Activated CD4-positive, alpha-beta T cell treated with anti-CD3 and anti-CD28 coated beads, Interleukin-2, amount 50 U/mL, for 24 hours (primary cell): ENCODE data around the gene MINK1.
A peak's percentile ranks its signal among the peaks of the same experiment; 100 is the strongest.

Source experiments
- DNase-seq, 2 donors: peaks; one replicate each; pipeline ENCODE4 v3.0.0-alpha.2; 2020; ENCODE audit warnings: low read depth in 1 of 2, low spot score in 1 of 2

MINK1 gene

DNA sequence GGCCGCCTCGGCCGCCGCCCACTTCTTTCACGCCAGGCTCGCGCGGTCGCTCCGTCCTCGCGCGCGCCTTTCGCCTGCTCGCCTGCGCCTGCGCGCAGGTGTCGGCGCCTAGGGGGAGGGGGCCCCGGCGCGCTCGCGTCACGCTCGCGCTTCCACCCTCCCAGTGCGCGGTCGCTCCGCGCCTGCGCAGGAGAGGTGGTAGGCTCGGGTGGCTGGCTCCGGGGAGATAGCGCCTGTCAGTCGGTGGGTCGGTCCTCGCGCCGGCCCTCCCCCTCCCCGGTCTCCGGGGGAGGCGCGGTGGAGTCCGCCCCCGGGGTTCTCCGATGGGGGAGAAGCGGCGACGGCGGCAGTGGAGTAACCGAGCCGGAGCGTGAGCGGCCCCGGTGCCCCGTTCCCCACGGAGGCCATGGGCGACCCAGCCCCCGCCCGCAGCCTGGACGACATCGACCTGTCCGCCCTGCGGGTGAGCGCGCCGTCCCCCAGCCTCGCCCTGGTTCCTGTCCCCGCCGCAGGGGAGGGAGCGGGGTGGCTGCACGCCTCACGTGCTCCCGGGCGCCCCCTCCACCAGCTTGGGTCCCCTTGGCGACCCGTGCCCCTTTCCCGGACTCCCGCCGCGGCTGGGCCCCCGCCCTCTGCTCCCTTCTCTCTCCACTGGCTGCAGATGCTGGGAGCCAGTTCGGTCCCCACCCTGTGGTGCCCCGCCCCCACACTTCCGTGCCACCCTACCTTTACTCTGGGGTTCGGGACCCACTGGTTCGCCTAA is at the start of gene MINK1:
TSS of gene MINK1 (plus strand) at position 163 of the 763 bp plus-strand sequence. CDS start at position 407, 244 bp downstream.
- DNase-seq, result peak; percentile 76 to 81

DNA sequence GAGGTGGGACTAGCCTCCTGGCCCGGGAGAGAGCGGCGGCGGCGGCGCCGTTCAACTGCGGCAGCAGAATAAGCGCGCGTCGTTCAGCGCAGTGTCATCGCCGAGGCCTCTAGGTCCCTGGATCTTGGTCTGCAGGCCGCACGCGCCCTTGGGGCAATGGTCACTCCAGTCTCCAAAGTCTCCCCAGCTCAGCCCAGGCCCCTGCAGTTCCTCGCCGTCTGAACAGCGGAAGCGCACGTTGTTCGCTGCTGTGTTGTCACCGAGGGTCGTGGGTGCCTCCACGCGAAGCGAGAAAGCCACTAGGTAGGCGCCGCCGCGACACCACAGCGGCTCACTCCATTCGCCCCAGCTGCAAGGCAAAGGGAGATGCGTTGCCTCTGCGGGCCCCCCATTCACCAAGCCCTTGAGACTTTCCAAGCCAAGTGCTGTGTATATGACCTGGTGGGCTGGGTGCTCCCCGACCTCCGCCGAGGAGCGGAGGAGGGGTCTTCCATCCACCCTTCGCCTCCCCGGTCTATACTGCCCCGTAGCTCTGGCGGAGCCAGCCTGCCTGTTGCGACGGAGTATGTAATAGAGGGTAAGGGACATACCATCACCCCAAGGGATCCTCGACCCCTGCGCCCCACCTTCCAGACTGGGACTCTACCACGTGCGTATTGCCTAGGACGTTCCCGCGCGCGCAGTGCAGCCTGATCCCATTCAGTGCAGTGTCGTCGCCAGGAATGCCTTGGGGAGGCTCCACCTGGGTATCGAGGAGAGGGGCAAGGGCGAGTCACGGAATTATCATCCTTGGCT is 47.6 kb upstream of the MINK1 start:
- DNase-seq, result no peak

DNA sequence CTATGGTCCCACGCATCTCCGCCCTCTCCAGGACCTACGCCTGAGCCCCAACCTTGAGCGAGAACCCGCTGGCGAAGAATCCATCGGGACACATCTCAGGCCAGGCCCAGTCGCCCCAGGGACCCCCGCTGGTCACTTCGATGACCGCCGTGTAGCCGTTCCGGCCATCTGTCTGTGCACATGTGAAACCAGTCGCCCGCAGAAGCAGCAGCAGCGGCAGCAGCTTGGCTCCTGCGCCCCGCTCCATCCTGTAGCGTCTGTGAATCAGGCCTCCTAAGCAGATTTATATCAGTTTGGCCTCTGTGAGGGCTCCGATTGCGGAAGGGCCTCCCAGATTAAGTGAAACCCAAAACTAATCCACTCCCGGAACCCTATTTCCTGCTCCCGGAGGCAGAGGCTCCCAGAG is 47.0 kb upstream of the MINK1 start, which contains the start of gene VMO1:
TSS of gene VMO1 (minus strand) at position 259 of the 406 bp plus-strand sequence. CDS start at position 247, 12 bp downstream.
- no peak for DNase-seq

DNA sequence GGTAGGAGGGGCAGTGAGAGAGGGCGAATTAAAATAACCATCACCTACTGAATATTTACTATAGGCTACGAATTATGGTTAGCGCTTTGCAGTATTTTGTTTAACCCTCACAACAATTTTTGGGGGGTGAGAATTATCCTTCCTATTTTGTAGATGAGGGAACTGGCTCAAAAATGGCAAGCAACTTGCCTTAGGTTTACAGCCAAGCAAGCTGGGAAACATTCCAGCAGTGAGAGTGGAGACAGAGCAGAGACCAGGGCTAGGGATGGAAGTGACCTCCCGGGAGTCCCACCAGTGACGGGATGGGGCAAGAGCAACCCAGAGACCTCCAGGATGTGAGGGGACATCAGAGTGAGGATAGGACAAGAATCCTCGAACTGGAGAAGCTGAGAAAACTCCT is 46.6 kb upstream of the MINK1 start:
- no peak for DNase-seq

DNA sequence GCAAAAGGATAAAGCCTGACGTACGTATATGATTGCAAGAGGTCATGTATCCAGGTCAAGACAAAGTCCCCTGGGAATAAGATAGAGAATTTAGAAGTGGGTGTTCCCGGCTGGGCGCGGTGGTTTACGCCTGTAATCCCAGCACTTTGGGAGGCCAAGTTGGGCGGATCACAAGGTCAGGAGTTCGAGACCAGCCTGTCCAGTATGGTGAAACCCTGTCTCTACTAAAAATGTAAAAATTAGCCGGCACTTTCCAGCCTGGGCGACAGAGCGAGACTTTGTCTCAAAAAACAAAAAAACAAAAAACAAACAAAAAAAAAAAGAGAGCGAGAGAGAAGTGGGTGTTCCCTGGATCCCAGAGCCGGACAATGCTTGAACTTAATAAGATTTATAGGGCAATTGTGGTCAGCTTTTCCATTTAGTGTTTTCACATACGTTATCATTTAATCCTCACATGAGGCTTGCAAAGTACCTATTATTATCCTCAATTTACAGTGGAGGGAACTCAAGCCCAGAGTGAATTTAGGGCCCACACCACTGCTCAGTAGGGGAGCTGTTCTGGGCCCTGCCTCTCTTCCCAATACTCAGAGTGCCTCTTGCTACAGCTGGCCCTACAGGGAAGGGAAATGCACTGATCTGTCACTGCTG is 44.9 kb upstream of the MINK1 start:
- DNase-seq, result no peak

DNA sequence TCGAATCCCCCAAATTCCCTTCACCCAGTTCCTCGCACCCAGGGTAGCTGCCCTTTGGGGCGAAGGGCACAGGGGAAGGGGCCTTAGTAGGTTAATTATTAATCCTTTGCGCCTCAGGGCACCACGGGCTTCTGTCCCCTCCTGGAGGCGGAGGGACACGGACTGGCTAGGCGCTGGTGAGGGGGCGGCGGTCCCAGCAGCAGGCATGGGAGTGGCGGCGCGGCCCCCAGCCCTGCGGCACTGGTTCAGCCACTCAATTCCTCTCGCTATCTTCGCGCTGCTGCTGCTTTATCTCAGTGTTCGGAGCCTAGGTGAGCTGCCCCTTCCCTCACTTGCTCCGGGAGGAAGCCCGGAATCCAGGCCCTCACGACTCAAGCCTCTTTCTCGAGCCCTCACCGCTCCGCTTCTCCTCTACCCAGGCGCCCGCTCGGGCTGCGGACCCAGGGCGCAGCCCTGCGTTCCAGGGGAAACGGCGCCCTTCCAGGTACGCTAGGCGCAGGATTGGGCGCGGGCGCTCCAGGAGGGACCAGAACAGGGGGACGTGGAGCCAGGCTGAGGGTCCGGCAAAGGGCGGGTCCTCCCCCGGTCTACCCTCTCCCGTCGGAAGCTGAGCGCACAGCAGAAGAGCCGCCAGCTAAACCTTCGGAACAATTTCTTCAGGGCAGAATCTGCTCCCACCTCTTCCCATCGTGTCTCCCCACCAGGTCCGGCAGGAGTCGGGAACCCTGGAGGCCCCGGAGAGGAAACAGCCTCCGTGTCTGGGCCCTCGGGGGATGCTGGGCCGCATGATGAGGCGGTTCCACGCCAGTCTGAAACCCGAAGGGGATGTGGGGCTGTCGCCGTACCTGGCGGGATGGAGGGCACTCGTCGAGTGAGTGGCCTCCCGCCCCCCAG is 44.1 kb upstream of the MINK1 start, which contains the start of gene GLTPD2:
TSS of gene GLTPD2 (plus strand) at position 158 of the 894 bp plus-strand sequence. CDS start at position 206, 48 bp downstream.
- no peak for DNase-seq

DNA sequence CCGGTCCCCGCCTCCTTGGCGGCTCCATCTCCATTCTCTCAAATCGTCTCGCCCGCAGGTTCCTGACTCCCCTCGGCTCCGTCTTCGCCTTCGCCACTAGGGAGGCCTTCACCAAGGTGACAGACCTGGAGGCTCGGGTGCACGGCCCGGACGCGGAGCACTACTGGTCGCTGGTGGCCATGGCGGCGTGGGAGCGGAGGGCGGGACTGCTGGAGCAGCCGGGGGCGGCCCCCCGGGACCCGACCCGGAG is 43.5 kb upstream of the MINK1 start:
- DNase-seq, result no peak

DNA sequence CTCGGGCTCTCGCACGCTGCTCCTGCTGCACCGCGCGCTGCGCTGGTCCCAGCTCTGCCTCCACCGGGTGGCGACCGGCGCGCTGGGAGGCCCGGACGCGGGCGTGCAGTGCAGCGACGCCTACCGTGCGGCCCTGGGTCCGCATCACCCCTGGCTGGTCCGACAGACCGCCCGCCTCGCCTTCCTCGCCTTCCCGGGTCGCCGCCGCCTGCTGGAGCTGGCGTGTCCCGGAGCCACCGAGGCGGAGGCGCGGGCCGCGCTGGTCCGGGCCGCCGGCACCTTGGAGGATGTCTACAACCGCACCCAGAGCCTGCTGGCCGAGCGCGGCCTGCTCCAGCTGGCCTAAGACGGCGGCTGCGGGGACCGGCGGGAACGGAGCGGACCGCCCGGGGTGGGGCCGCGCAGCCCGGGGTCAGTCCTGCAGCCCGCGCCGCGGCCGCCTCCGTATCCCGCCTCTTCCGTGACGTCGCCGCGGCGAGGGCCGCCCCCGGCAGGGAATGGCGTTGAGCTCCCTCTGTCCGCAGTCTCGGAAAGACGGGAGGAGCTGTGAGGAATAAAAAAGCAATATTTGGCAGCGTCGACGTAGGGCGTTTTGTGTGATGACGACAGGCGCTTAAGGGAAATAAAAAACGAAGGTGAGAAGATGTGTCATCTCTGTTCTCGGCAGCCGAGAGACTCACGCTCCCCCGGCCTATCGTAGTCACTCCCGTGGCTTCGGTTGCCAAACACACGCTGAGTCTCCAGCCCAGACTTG is 43.0 kb upstream of the MINK1 start:
- peak; percentile 59 to 72 for DNase-seq

DNA sequence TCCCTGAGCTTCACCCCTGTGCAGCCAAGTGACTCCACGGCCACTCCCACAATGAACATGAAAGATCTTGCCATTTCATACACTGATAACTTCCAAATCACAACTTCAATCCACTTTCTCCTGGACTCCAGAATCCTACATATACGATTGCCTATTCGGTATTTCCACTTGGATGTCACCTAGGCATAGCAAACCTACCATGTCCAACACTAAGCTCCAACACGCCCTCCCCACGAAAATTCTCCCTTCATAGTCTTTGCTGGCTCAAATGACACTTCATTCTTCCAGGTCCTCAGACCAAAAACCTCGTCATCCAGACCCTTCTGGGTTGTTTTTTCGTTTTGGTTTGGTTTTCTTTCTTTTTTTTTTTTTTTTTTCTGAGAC is 42.4 kb upstream of the MINK1 start:
- DNase-seq, result no peak

DNA sequence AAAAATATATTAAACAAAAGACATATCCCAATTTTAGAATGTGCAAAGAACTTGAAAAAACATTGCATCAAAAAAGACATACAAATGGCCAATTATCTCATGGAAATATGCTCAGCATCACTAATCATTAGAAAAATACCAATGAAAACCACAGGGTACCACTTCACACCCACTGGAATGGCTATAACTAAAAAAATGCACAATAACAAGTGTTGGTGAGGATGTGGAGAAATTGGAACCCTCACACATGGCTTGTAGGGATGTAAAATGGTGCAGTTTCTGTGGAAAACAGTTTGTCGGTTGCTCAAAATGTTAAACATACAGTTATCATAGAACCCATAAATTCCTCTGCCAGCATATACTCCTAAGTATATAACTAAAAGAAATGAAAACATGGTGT is 38.0 kb upstream of the MINK1 start:
- DNase-seq, result no peak

DNA sequence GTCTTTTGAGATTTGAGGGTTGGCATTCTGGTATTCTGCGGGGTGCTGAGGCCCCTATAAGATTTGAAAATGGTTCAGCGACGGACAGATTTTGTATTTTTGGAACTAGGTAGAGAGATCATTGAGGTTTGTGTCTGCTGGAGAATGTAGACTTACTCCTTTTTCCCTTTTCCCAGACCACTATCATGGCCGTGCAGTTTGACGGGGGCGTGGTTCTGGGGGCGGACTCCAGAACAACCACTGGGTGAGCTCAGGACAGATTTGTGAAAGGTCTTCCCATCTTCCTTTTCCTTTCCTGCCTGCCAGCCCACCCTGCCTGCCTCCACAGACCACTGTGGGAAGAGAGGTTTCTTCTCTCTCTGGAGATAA is 36.6 kb upstream of the MINK1 start:
- DNase-seq, result no peak

DNA sequence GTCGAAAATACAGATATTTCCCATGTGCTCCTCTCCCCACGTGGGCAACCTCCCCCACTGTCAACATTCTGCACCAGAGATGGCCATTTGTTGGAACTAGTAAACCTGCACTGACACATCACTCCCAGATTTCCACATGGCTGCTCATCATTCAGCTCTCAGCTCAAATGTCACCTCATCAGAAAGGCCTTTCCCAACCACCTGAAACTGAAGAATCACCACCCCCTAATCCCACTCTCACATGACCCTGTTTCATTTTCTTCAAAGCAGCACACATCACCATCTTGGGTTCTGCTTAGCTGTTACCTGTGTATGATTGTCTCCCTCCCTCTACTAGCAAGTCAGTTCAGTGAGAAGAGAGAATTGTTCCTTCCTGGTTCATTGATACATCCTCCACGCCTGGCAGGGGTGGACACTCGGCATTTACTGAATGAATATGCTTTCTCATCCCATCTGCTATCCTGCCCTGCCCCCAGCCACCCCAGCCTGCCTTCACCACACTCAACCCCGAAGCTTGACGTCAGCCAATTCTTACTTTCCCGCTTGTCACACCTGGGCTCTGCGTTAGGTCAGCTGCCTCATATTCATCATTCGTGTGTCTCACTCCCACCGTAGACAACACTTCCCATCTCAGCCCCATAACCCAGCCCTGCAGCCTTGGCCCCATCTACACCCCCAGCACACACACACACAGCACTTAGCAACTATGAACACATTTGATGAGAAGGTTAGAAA is 32.5 kb upstream of the MINK1 start:
- DNase-seq, result no peak

DNA sequence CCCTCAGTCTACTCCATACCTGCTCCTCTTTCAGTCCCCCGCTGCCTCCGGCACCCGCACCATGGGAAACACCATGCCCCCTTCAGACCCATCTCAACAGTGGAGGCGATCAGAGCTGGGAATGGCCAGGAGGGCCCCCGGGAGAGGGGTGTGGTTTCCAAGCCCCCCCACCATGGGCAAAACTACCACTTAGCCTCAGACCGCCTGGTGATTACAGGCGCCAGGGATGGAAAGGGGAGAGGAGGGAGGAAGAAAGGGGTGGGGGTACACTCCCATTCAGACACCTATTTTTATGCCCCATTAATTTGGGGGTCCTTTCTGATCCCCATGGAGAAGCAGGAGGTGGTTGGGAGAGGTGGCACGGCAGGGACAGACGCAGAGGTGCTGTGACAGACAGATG is 30.9 kb upstream of the MINK1 start, which contains the start of gene C17orf114:
TSS of gene C17orf114 (minus strand) at position 101 of the 400 bp plus-strand sequence.
- DNase-seq, result no peak

DNA sequence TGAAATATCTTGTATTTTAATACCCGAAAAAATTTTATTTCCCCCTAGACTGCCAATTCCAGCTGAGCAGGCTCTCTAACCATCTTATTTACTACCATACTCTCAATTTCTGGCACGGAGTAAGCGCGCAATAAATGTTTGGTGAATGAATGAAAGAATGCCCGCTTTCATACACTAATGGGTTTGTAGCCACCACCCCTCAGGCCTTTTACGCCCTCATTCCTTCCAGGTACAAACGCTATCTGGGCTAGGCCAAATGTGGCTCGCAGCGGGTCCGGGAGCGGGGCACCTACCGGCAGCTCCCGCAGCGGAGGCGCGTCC is 26.7 kb upstream of the MINK1 start:
- no peak for DNase-seq

DNA sequence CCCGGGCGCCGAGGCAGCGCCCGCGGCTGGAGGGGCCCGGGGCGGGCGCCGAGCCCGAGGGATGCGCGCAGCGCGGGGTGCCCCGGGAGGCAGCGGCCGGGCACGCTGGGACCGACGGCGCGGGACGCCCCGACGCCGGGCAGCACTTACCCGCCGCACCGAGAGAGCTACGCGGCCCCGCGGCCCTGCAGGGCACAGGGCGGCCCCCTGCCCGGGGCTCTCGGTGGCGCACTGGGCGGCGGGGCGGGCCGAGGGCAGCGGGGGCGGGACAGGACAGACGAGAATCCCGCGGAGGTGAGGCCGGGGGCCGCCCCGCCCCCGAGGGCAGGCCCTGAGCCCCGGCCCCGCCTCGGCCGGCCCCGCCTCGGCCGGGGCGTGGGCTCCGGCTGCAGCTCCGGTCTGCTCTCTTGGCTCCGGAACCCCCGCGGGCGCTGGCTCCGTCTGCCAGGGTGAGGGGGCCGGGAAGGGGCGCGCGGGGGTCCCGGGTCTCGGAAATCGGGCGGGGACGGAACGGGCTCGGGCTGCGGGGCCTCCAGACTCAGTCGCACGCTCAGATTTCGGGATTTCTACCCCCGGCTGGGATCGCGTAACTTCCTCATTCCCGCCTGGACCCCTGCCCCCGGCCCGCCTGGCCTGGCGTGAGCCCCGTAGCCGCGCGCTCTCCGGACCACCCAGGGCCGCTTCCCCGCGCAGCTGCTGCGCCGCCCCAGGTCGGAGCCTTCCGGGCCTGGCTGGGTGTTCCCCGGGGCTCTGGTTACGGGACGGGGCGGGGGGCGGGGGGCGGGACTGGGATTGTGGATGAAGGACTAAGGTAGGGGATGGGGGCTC is 26.1 kb upstream of the MINK1 start, which contains the start of gene PLD2:
TSS of gene PLD2 (plus strand) at position 376 of the 828 bp plus-strand sequence. CDS start 621 bp downstream, outside the sequence.
- peak; percentile 55 to 79 for DNase-seq

DNA sequence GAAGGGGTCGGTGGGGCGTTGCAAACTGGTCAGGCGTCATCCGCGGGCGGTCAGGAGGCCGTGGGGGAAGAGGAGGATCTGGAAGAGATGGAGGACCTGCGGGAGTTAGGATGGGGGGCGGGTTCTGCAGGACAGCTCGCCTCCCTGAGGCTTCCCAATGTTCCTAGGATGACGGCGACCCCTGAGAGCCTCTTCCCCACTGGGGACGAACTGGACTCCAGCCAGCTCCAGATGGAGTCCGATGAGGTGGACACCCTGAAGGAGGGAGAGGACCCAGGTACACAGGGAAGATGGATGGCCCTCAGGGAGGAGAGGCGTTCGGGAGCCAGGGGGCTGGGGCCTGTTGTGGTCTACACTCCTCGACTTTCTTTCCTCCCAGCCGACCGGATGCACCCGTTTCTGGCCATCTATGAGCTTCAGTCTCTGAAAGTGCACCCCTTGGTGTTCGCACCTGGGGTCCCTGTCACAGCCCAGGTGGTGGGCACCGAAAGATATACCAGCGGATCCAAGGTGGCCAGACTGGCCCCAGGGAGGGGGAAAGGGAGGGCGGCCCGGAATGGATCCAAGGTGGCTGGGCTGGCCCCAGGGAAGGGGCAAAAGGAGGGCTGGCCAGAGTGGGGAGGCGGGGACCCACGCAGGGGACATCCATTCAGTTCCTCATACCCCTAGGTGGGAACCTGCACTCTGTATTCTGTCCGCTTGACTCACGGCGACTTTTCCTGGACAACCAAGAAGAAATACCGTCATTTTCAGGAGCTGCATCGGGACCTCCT is 25.3 kb upstream of the MINK1 start:
- no peak for DNase-seq

DNA sequence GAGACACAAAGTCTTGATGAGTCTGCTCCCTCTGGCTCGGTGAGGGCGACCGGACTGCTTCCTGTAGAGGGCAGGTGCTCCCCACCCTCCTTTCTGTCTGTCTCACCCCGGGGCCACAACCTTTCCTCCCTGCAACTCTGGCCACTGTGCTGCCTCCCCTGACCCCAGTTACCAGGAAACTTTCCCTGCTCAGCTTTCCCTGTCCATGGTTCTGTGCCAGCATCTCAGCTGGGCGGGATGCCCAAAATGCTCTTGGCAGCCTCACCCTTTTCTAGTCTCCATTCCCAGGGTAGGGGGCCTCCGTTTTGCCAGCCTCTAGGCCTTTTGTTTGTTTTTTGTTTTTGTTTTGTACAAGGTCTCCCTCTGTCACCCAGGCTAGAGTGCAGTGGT is 24.8 kb upstream of the MINK1 start:
- no peak for DNase-seq

DNA sequence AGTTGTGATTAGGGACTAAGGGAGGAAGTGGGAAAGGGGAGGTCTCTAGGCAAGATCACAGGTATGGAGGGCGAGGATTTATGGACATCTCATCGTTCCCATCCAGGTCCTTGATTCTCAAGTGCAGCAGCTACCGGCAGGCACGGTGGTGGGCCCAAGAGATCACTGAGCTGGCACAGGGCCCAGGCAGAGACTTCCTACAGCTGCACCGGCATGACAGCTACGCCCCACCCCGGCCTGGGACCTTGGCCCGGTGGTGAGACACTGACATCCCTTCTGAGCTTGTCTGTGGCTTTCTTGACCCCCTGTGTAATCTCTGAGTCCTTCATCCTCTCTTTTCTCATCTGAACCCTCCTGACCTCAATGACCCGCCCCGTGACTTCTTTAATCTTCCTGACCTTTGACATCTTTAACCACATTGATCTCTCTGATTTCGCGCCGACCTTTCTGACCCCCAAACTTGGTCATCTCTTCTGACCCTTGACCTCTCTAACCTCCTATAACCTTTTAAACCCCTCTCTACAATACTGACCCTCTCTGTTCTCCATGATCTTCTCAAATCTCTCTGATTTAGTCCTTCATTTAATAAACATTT is 22.3 kb upstream of the MINK1 start:
- no peak for DNase-seq
